Caco-2 (cell line): ENCODE data around the gene CDRT4. TPM values are rescaled to one million over a fixed set of nuclear protein-coding genes. Genes with fewer than 3 reads are reported as not detected.

Experiments
- BruUV-seq: library from RNA; stranded (reverse); fragments of 400-500 nt; replicated peaks from 2 replicates; lab custom pipeline; 2021; lab: Mats Ljungman, UMichigan
- CTCF ChIA-PET: fragments of 300-600 bp; sonication (Branson Sonifier 250); formaldehyde crosslinking; loops from one replicate; lab custom pipeline; 2022; ENCODE audit warnings: antibody characterized with exemption; lab: Charles Lee
- POLR2A ChIA-PET: fragments of 300-600 bp; sonication (Branson Sonifier 250); formaldehyde crosslinking; loops from one replicate; lab custom pipeline; 2022; ENCODE audit warnings: antibody characterized with exemption; lab: Charles Lee
- DNase-seq, 2 experiments: peaks; one replicate each; pipeline versions ENCODE4 v3.0.0 to v3.0.0-alpha.2; 2020 to 2022
- H3K27me3 ChIP-seq: replicated peaks from 2 replicates; pipeline ENCODE4 v1.6.0; 2011; ENCODE audit warnings: low read length; ENCODE audit not compliant: control insufficient read depth, insufficient read depth
- H3K36me3 ChIP-seq: 2 replicates; pipeline ENCODE4 v1.5.1; 2011; ENCODE audit warnings: low read length; ENCODE audit not compliant: control insufficient read depth, insufficient read depth
- H3K4me1 ChIP-seq: fragments of 250-450 bp; sonication (Bioruptor Pico); 2 replicates; pipeline ENCODE4 v1.5.1; 2020; ENCODE audit warnings: mild to moderate bottlenecking
- H3K4me3 ChIP-seq: 2 replicates; pipeline ENCODE4 v1.5.1; 2011; ENCODE audit warnings: low read depth, mild to moderate bottlenecking, control low read depth, low read length
- H3K9me3 ChIP-seq: fragments of 250-450 bp; sonication (Bioruptor Pico); 2 replicates; pipeline ENCODE4 v1.5.1; 2020; ENCODE audit warnings: mild to moderate bottlenecking, moderate library complexity
- H3K27ac Mint-ChIP-seq: one replicate; pipeline ENCODE4 v1.8.0; 2022; ENCODE audit warnings: mixed read lengths; ENCODE audit not compliant: unreplicated experiment
- H3K27me3 Mint-ChIP-seq: one replicate; pipeline ENCODE4 v1.8.0; 2022; ENCODE audit warnings: mixed read lengths; ENCODE audit not compliant: insufficient read depth, unreplicated experiment
- H3K36me3 Mint-ChIP-seq: one replicate; pipeline ENCODE4 v1.8.0; 2022; ENCODE audit warnings: mild to moderate bottlenecking, mixed read lengths; ENCODE audit not compliant: insufficient read depth, unreplicated experiment
- H3K4me1 Mint-ChIP-seq: one replicate; pipeline ENCODE4 v1.8.0; 2022; ENCODE audit warnings: low read depth, mixed read lengths; ENCODE audit not compliant: unreplicated experiment
- H3K4me3 Mint-ChIP-seq: one replicate; pipeline ENCODE4 v1.8.0; 2022; ENCODE audit warnings: mild to moderate bottlenecking, moderate library complexity, mixed read lengths; ENCODE audit not compliant: unreplicated experiment
- H3K9me3 Mint-ChIP-seq: one replicate; pipeline ENCODE4 v1.8.0; 2022; ENCODE audit warnings: mixed read lengths; ENCODE audit not compliant: unreplicated experiment
- CTCF ChIP-seq, 2 experiments: fragments of 200-600 bp in 1 of 2; IDR thresholded peaks; 1 replicate in 1 of 2; 2 replicates in 1 of 2; pipeline versions ENCODE4 v1.5.1 to v1.8.0; 2011 to 2022; ENCODE audit warnings: antibody characterized with exemption in 1 of 2, control low read depth in 1 of 2, inconsistent platforms in 1 of 2, low read depth in 1 of 2, low read length in 1 of 2, mild to moderate bottlenecking in 1 of 2, moderate library complexity in 1 of 2; ENCODE audit not compliant: insufficient read depth in 1 of 2, severe bottlenecking in 1 of 2, unreplicated experiment in 1 of 2
- intact Hi-C: fragments of 100-400 bp; cut with micrococcal nuclease; formaldehyde crosslinking; loops from one replicate; pipeline ENCODE4 v1.10.0; 2022; ENCODE audit not compliant: unreplicated experiment
- total RNA-seq: library from RNA; stranded (reverse); gene quantifications from 2 replicates; pipeline ENCODE4 v1.2.3, GENCODE V29; 2022

Gene CDRT4
- total RNA-seq, 1 experiment from 2014 or later = 6.3 TPM

DNA sequence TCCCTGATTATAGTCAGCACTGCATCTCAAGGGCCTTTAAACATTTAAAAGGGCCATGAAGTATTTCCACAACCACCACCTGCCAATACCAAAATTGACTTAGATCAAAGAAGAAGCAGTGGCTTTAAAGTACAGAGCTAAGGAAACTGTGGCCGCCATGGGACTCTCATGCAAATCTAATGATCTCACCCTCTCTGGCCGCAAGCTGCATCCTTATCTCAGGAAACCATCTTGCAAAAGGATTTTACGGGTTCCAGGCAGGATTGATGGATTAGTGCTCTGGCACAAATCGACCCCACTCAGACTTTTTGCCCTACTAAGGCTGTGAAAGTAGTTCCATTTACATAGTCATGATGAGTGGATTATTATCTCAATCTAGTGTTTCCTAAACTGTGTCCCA is 22.6 kb downstream of the CDRT4 start:
- no peaks in the 10 kb centered on the region for H3K4me1 Mint-ChIP-seq
- peaks cover 13% of the 10 kb centered on the region for H3K36me3 Mint-ChIP-seq
- H3K27me3 Mint-ChIP-seq = no peaks in the 10 kb centered on the region
- H3K9me3 Mint-ChIP-seq = no peaks in the 10 kb centered on the region
- BruUV-seq = no TSS peak
- H3K27ac Mint-ChIP-seq = no peak overlapping the region
- Histone ChIP-seq H3K36me3 (no peaks in the 10 kb centered on the region), H3K9me3 (no peaks in the 10 kb centered on the region), H3K4me1 (no peaks in the 10 kb centered on the region; the same call in 1 of the 2 replicates), H3K4me3 (no peak overlapping the region), H3K27me3 (no peaks in the 10 kb centered on the region)
- ChIA-PET POLR2A (no interaction called here), CTCF (no interaction called here)
- intact Hi-C loops = no loop called here
- no peak for TF ChIP-seq CTCF (IDR thresholded peaks at IDR 0.05; ENCODE audit: insufficient read depth in 1 of 2, low read depth in 1 of 2, low read length in 1 of 2, severe bottlenecking in 1 of 2, unreplicated experiment in 1 of 2)
- no peak overlapping the region for H3K4me3 Mint-ChIP-seq
- DNase-seq = no peak

DNA sequence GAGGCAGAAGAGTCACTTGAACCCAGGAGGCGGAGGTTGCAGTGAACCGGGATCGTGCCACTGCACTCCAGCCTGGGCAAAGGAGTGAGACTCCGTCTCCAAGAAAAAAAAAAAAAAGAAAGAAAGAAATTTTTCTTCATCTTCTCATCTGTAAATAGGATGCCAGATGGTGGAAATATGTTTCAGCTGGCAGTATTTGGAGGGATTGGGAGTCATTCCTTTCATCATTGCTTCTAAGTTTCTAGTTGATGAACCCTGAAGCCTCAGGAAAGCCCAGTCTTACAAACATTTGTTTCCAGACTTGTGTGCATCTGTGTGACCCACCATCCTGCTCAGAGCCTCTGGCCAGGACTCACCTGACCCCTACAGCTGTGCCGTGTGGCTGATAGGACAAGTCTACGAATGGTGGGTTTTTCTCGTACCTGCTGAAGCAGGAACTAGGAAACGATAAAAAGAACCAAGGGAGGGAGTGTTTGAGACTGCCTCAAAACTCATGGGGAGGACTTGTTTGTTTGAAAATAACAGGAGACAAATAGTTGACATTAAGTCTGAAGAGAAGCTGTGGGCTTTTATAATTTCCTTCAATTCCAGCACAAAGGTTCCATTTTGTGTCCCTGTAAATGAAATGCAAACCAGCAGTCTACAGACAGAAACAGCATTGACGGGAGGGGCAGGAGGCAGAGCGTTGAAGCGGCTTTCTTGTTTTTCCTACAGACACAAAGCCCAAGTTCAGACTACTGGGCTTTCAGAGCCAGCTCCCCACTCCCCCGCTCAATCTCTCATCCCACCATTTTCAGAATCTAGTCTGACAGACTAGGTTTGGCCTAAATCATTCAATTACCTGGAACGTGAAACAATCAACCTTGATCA is 24.9 kb downstream of the CDRT4 start:
- Mint-ChIP-seq H3K4me3 (no peak overlapping the region), H3K27me3 (no peaks in the 10 kb centered on the region), H3K4me1 (no peaks in the 10 kb centered on the region), H3K36me3 (peaks cover 13% of the 10 kb centered on the region), H3K27ac (no peak overlapping the region), H3K9me3 (no peaks in the 10 kb centered on the region)
- ChIA-PET CTCF (no interaction called here), POLR2A (no interaction called here)
- H3K27me3 ChIP-seq = no peaks in the 10 kb centered on the region
- H3K36me3 ChIP-seq = no peaks in the 10 kb centered on the region
- no peak for TF ChIP-seq CTCF (IDR thresholded peaks at IDR 0.05; ENCODE audit: insufficient read depth in 1 of 2, low read depth in 1 of 2, low read length in 1 of 2, severe bottlenecking in 1 of 2, unreplicated experiment in 1 of 2)
- no peaks in the 10 kb centered on the region; the same call in 1 of the 2 replicates for H3K4me1 ChIP-seq
- H3K9me3 ChIP-seq = no peaks in the 10 kb centered on the region
- no peak overlapping the region for H3K4me3 ChIP-seq
- intact Hi-C loops = no loop called here
- no peak for DNase-seq
- BruUV-seq = no TSS peak

DNA sequence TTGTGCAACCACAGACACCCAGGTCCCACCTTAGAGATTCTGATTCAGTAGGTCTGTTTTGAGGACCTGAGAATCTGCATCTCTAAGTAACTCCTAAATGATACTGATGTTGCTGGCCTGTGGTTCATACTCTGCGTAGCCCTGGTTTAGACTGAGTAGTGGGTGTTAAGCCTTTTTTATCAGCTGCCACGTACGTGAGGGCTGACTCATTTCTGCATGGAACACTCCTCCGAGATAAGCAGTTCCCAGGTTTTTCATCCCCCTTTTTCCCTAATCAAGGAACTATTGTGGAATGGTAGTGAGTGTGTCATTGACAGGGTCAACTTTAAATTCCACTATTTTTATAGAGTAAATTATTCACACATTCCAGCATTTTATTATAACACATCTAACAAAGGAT is 26.1 kb downstream of the CDRT4 start:
- no peak for DNase-seq
- Mint-ChIP-seq H3K9me3 (no peaks in the 10 kb centered on the region), H3K27me3 (no peaks in the 10 kb centered on the region), H3K4me3 (no peak overlapping the region), H3K36me3 (peaks cover 13% of the 10 kb centered on the region), H3K4me1 (no peaks in the 10 kb centered on the region), H3K27ac (no peak overlapping the region)
- Histone ChIP-seq H3K4me1 (peaks cover 8% of the 10 kb centered on the region), H3K27me3 (no peaks in the 10 kb centered on the region), H3K36me3 (no peaks in the 10 kb centered on the region), H3K9me3 (no peaks in the 10 kb centered on the region), H3K4me3 (no peak overlapping the region)
- CTCF ChIA-PET = no interaction called here
- no TSS peak for BruUV-seq
- POLR2A ChIA-PET = no interaction called here
- TF ChIP-seq CTCF (IDR thresholded peaks at IDR 0.05; ENCODE audit: insufficient read depth in 1 of 2, low read depth in 1 of 2, low read length in 1 of 2, severe bottlenecking in 1 of 2, unreplicated experiment in 1 of 2) = no peak
- intact Hi-C loops = no loop called here
